DND-41 (cell line): ENCODE measurements around the gene PTK6.

Source experiments
- CTCF ChIP-seq: IDR thresholded peaks from 2 replicates; pipeline ENCODE4 v1.5.1; 2012; ENCODE audit warnings: borderline replicate concordance, low read length, moderate library complexity, mild to moderate bottlenecking; ENCODE audit not compliant: poor library complexity, severe bottlenecking; ENCODE audit errors: extremely low read depth
- EZH2 ChIP-seq: IDR thresholded peaks from 3 replicates; pipeline ENCODE4 v1.6.1; 2012; ENCODE audit warnings: borderline replicate concordance, low read depth, mild to moderate bottlenecking, moderate library complexity, low read length, inconsistent platforms; ENCODE audit not compliant: severe bottlenecking

GRCh38 chr20:63534831-63535651 lies 2.1 kb downstream of the PTK6 start:
- no peak for TF ChIP-seq CTCF
- no peak for TF ChIP-seq EZH2
